LNCaP clone FGC (cell line): ENCODE data around the gene KNDC1.

ENCODE experiments used
- DNase-seq: peaks from one replicate; pipeline ENCODE4 v3.0.0-alpha.2; 2011; ENCODE audit warnings: low read depth
- H3K4me3 ChIP-seq: 2 replicates; pipeline ENCODE4 v1.5.1; 2011; ENCODE audit warnings: mild to moderate bottlenecking, low read depth, low read length, control low read depth
- TF ChIP-seq, protein P1 (sequence below): IDR thresholded peaks from 2 replicates; pipeline ENCODE4 v1.5.1; 2012; ENCODE audit warnings: mild to moderate bottlenecking; ENCODE audit not compliant: control insufficient read depth, insufficient read depth; ENCODE audit errors: extremely low read depth

The KNDC1 gene

DNA sequence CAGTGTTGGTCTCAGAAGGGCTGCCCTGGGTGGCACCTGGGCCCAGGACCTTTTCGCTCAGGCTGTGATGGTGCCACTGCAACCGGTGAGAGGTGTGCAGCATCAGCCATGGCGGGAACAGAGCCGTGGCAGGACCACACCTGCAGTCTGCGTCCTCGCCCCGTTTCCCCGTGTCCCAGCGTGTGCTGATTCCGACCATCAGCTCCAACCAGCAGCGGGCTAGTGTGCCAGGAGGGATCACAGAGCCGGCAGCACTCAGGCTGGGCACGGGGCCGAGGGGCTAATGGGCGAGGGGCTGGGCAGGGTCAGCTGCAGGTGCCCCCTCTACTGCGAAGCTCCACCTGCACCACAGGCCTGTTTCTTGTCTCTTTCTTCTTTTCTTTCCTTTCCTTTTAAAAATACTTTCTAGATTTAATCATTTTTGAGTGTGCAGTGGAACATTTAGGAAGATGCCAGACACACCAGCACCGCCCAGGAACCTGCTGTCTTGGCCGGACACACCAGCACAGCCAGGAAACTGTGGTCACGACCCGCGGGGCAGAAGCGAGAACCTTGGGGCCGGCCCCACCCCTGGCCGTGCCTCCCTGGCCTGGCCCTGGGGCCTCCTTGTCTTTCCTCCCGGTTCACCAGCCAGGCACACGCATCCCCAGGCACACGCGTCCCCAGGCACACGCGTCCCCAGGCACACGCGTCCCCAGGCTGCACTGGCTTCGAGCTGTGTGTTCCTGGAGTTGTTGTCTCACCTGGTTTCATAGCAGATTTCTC, 37.7 kb upstream of the KNDC1 start:
- TF ChIP-seq, protein P1, sequence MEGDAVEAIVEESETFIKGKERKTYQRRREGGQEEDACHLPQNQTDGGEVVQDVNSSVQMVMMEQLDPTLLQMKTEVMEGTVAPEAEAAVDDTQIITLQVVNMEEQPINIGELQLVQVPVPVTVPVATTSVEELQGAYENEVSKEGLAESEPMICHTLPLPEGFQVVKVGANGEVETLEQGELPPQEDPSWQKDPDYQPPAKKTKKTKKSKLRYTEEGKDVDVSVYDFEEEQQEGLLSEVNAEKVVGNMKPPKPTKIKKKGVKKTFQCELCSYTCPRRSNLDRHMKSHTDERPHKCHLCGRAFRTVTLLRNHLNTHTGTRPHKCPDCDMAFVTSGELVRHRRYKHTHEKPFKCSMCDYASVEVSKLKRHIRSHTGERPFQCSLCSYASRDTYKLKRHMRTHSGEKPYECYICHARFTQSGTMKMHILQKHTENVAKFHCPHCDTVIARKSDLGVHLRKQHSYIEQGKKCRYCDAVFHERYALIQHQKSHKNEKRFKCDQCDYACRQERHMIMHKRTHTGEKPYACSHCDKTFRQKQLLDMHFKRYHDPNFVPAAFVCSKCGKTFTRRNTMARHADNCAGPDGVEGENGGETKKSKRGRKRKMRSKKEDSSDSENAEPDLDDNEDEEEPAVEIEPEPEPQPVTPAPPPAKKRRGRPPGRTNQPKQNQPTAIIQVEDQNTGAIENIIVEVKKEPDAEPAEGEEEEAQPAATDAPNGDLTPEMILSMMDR: no peak
- DNase-seq: no peak
- H3K4me3 ChIP-seq: no peak overlapping the region

DNA sequence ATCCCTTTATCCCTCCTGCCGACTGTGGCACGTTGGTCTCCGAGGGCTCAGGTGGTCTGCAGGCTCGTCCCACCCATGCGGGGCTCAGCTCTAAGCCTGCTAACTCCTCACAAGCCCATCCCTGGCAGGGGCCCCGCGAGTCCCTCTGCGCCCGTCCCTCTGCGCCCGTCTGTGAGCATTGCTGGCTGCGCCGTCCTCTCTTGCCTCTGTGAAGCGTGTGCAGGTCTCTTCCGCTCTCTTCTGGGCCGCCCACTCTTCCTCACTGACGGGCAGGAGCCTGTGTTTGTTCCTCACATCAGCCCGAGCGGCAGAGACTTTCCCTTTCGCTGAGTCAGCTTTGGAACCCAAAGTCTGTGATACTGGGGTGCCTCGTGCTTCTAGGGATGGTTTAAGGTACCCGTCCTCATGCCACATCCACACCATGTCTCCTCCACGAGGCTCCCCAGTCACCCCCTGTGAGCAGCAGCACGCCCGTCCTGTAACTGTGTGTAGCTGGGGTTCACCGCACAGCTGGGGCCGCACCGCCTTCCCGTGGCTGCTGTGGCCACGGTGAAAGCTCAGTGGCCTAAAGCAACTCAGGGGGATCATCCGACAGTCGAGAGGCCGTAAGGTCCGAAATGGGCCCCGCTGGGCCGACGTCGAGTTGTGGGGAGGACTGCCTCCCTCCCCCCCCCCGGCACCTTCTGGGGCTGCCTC, 36.8 kb upstream of the KNDC1 start:
- TF ChIP-seq, protein P1: no peak
- H3K4me3 ChIP-seq: no peak overlapping the region
- no peak for DNase-seq

DNA sequence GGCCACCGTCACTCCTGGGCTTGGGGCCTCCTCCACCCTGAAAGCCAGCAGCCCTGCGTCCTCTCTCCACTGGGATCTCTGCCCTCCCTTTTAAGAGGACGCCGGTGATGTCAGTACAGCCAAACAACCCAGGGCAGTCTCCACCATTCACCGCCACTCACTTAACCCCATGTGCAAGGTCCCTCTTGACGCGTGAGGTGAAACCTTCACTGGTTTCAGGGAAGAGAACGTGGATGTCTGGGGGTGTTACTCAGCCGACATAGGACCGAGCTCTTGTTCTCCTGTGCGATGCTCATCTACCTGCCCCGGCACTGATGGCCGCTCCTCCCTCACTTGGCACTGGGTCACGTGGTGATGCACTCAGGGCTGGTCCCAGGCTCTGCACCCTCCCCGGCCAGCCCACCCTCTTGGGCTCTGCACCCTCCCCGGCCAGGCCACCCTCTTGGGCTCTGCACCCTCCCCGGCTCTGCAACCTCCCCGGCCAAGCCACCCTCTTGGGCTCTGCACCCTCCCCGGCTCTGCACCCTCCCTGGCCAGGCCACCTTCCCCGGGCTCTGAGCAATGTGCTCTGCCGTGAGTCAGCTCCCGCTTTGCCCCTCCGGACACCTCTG, 36.2 kb upstream of the KNDC1 start:
- TF ChIP-seq, protein P1: no peak
- DNase-seq: no peak
- H3K4me3 ChIP-seq: no peak overlapping the region

DNA sequence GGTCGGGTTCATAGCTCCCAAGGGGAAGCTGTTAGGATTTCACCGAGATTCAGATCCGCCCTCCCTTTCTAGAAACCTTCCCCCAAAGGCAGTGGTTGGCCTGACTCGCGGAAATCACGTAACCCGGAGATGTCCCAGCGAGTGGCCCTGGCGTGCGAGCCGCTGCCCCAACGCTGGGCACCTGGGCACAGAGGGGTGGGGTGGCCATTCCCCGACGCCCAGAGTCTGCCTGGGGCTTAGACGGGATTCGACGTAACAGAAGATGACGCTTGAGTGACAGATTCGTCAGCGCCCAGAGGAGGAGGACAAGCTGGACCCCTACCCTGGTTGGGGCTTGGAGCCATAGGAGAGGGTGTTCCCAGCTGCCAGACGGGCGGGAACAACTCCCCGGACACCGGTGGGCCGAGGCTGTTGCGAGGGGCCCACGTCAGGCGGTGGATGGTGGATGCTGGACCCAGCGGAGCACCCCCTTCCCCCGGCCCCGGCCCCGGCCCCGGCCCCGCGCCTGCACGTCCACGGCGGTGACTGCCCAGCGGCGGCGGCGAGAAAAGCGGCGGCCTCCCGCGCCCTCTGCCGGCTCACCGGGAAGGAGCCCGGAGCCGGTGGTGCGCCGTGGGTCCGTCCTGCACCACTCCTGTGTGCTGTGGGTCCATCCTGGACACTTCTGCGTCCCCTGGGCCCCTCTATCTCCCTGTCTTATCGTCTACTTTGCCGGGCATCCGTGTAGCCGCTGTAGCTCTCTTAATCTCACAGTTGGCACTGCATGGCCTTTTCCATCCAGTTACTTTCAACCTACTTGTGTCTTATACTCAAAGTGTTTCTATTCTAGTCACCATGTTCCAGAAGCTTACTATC, 35.4 kb upstream of the KNDC1 start:
- no peak for DNase-seq
- no peak overlapping the region for H3K4me3 ChIP-seq
- TF ChIP-seq, protein P1: peak; percentile 90

DNA sequence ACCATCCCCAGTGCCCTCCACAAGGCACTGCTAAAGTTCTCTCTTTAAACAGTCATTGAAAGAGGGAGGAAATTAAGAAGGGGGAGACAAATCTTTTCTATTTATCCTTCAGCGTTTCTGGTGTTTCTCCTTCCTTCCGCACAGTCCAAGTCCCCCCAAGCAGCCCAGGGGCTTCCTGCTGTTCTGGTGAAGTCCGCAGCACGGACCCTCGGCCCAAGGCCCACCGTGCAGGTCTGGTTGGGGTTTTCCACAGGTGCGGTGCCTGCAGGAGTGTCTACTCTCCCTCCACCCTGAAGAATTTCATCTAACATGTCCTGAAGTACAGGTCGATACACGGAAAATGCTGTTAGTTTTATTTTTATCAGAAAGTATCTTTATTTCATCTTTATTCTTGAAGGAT, 34.1 kb upstream of the KNDC1 start:
- no peak overlapping the region for H3K4me3 ChIP-seq
- TF ChIP-seq, protein P1: no peak
- DNase-seq: no peak

DNA sequence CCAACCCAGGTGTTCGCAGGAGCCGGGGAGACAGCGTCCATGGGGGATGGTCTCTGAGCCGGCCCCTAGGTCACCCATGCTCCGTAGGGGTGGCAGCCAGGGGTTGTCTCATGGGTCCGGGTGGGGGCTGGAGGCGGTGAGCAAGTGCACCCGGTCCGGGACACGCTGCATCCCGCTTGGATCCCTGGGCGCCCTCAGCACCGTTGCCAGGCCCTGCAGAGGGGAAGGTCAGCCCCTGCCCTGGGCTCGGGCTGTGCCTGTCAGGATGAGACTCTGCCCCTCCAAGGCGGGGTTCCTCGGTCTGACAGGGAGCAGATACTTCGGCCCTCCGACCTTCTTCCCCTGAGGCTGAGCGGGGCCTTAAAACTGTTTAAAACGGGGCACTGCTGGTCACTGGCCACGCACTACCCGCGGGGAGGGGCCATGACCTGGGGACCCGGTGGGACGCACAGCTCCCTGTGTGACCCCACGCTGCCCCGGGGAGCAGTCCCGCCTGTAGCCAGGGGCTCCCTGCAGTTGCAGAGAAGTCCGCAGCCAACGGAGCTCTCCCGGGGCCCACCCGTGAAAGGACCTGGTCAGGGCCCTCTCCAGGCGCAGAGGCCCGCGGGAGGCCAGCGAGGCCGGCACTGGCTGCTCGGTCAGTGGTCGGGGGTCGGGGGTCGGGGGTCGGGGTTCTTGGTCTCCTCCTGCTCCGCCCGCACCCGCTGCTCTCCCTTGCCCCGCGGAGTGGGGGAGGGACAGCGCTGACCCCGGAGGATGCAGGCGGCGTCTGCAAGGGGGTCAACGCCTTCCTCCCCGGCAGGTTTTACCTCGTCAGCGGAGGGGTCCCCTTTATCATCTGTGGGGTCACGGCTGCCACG, 33.4 kb upstream of the KNDC1 start:
- TF ChIP-seq, protein P1: no peak
- no peak for DNase-seq
- H3K4me3 ChIP-seq: no peak overlapping the region
